ENCODE data around the gene GNG14. TPM values are rescaled to one million over a fixed set of nuclear protein-coding genes. Genes with fewer than 3 reads are reported as not detected.
A peak's percentile ranks its signal among the peaks of the same experiment; 100 is the strongest.

The GNG14 gene
- total RNA-seq, 1 donor from 2014 or later: not detected

GRCh38 chr19:12646551-12646950 is 41.2 kb upstream of the GNG14 start:
- TF ChIP-seq CTCF (IDR thresholded peaks at IDR 0.05): no peak
- no peaks in the 10 kb centered on the region for H3K27me3 Mint-ChIP-seq (ENCODE audit: low read depth)
- no peak overlapping the region for H3K27ac Mint-ChIP-seq (ENCODE audit: unreplicated experiment)
- no peak overlapping the region for H3K4me3 Mint-ChIP-seq (ENCODE audit: unreplicated experiment)
- peaks cover 4% of the 10 kb centered on the region for H3K4me1 Mint-ChIP-seq (ENCODE audit: low read depth)
- peak; percentile 51 for DNase-seq (ENCODE audit: low spot score)
- no peaks in the 10 kb centered on the region for H3K9me3 Mint-ChIP-seq (ENCODE audit: low read depth)
- peaks cover 6% of the 10 kb centered on the region for H3K36me3 Mint-ChIP-seq (ENCODE audit: low read depth)

- Mint-ChIP-seq H3K4me1 (ENCODE audit: low read depth) (peaks cover 4% of the 10 kb centered on the region), H3K27me3 (ENCODE audit: low read depth) (no peaks in the 10 kb centered on the region), H3K36me3 (ENCODE audit: low read depth) (peaks cover 6% of the 10 kb centered on the region), H3K9me3 (ENCODE audit: low read depth) (no peaks in the 10 kb centered on the region), H3K4me3 (ENCODE audit: unreplicated experiment) (no peak overlapping the region), H3K27ac (ENCODE audit: unreplicated experiment) (no peak overlapping the region)
- TF ChIP-seq CTCF (IDR thresholded peaks at IDR 0.05): no peak
- no peak for DNase-seq (ENCODE audit: low spot score)
Observed at GRCh38 chr19:12647047-12647446, 40.8 kb upstream of the GNG14 start.

- no peak for DNase-seq (ENCODE audit: low spot score)
- Mint-ChIP-seq H3K9me3 (ENCODE audit: low read depth) (no peaks in the 10 kb centered on the region), H3K27me3 (ENCODE audit: low read depth) (no peaks in the 10 kb centered on the region), H3K4me1 (ENCODE audit: low read depth) (peaks cover 4% of the 10 kb centered on the region), H3K27ac (ENCODE audit: unreplicated experiment) (no peak overlapping the region), H3K4me3 (ENCODE audit: unreplicated experiment) (no peak overlapping the region), H3K36me3 (ENCODE audit: low read depth) (peaks cover 8% of the 10 kb centered on the region)
- TF ChIP-seq CTCF (IDR thresholded peaks at IDR 0.05): no peak
Observed at GRCh38 chr19:12647490-12648071, 40.2 kb upstream of the GNG14 start.

GRCh38 chr19:12648088-12648487 is 39.7 kb upstream of the GNG14 start:
- H3K4me3 Mint-ChIP-seq (ENCODE audit: unreplicated experiment): peak overlapping the region; percentile 41

GRCh38 chr19:12649941-12650340 is 37.9 kb upstream of the GNG14 start:
- Mint-ChIP-seq H3K4me3 (ENCODE audit: unreplicated experiment) (no peak overlapping the region), H3K36me3 (ENCODE audit: low read depth) (peaks cover 7% of the 10 kb centered on the region), H3K9me3 (ENCODE audit: low read depth) (no peaks in the 10 kb centered on the region), H3K4me1 (ENCODE audit: low read depth) (peaks cover 4% of the 10 kb centered on the region), H3K27ac (ENCODE audit: unreplicated experiment) (no peak overlapping the region), H3K27me3 (ENCODE audit: low read depth) (no peaks in the 10 kb centered on the region)
- no peak for TF ChIP-seq CTCF (IDR thresholded peaks at IDR 0.05)
- DNase-seq (ENCODE audit: low spot score): no peak

More at GRCh38 chr19:12648088-12648487, 39.7 kb upstream of the GNG14 start:
- no peaks in the 10 kb centered on the region for H3K27me3 Mint-ChIP-seq (ENCODE audit: low read depth)
- no peak overlapping the region for H3K27ac Mint-ChIP-seq (ENCODE audit: unreplicated experiment)
- H3K4me1 Mint-ChIP-seq (ENCODE audit: low read depth): peaks cover 4% of the 10 kb centered on the region
- peaks cover 8% of the 10 kb centered on the region for H3K36me3 Mint-ChIP-seq (ENCODE audit: low read depth)
- no peaks in the 10 kb centered on the region for H3K9me3 Mint-ChIP-seq (ENCODE audit: low read depth)
- DNase-seq (ENCODE audit: low spot score): no peak
- peak; percentile 31 for TF ChIP-seq CTCF (IDR thresholded peaks at IDR 0.05)

Data from chondrocyte (in vitro differentiated cells).